Keratinocyte (primary cell): Measurements from ENCODE around the gene CREB5.

Experiments
- CTCF ChIP-seq, 3 experiments: IDR thresholded peaks in 1 of 3; conservative IDR thresholded peaks in 1 of 3; optimal IDR thresholded peaks in 1 of 3; 2 replicates in 2 of 3; 3 replicates in 1 of 3; pipeline versions ENCODE3 to v1.5.1; 2011; ENCODE audit warnings: low read length in 3 of 3, mild to moderate bottlenecking in 3 of 3, moderate library complexity in 2 of 3, control low read depth in 1 of 3, inconsistent platforms in 1 of 3; ENCODE audit not compliant: insufficient read depth in 2 of 3; ENCODE audit errors: extremely low read depth in 1 of 3
- EZH2 ChIP-seq: IDR thresholded peaks from one replicate; pipeline ENCODE4 v1.6.1; 2012; ENCODE audit warnings: inconsistent platforms, mild to moderate bottlenecking, low read length, moderate library complexity

GRCh38 chr7:28627263-28627653 is 214.9 kb downstream of the CREB5 start:
- TF ChIP-seq EZH2 (no peak), CTCF (optimal IDR thresholded peaks at IDR 0.05 in 1 of 3, IDR thresholded peaks at IDR 0.05 in 1 of 3, conservative IDR thresholded peaks at IDR 0.05 in 1 of 3; ENCODE audit: extremely low read depth in 1 of 3, insufficient read depth in 2 of 3, low read length in 3 of 3) (no peak)
